GM18507 (cell line): ENCODE data around the gene ATP13A3.

Experiments
- DNase-seq: peaks from one replicate; pipeline ENCODE4 v3.0.0; 2011; ENCODE audit warnings: low read depth; ENCODE audit not compliant: insufficient read length; ENCODE audit errors: extremely low spot score
- FAIRE-seq: peaks from 2 replicates; lab custom pipeline; 2011; peaks lifted over from hg19 to GRCh38; lab: Jason Lieb, UNC

The ATP13A3 gene

GRCh38 chr3:194360568-194360967 is 126.2 kb downstream of the ATP13A3 start:
- no peak for DNase-seq
- FAIRE-seq = no peak

GRCh38 chr3:194357681-194358080 is 129.1 kb downstream of the ATP13A3 start:
- no peak for DNase-seq
- FAIRE-seq = no peak

GRCh38 chr3:194355379-194355778 is 131.4 kb downstream of the ATP13A3 start:
- FAIRE-seq (no peak), DNase-seq (no peak)

GRCh38 chr3:194354315-194354714 is 132.5 kb downstream of the ATP13A3 start:
- FAIRE-seq (no peak), DNase-seq (no peak)
